Loucy (cell line): ENCODE measurements around the gene FKBP1B.
"Not testable (repeated sequence)": the region's sequence is repeated elsewhere in the genome, so short reads cannot be mapped to it uniquely, and the experiment has no call there.

ENCODE experiments used
- H2AFZ ChIP-seq: fragments of 200-600 bp; sonication (generic); 2 replicates; pipeline ENCODE4 v1.6.0; 2016; ENCODE audit warnings: antibody characterized with exemption, mild to moderate bottlenecking, low read length, moderate library complexity
- H3F3A ChIP-seq: fragments of 200-600 bp; 2 replicates; pipeline ENCODE4 v1.6.0; 2016; ENCODE audit warnings: antibody characterized with exemption, low read depth, mild to moderate bottlenecking
- H3K27me3 ChIP-seq: fragments of 200-600 bp; sonication (generic); 2 replicates; pipeline ENCODE4 v1.6.1; 2014; ENCODE audit warnings: low read length, mild to moderate bottlenecking; ENCODE audit not compliant: insufficient read depth, poor library complexity, severe bottlenecking
- H3K36me3 ChIP-seq: fragments of 200-600 bp; sonication (generic); 2 replicates; pipeline ENCODE4 v1.6.1; 2016; ENCODE audit warnings: low read length; ENCODE audit not compliant: insufficient read depth
- H3K4me1 ChIP-seq: fragments of 200-600 bp; sonication (generic); 2 replicates; pipeline ENCODE4 v1.5.1; 2014; ENCODE audit warnings: low read length, mild to moderate bottlenecking; ENCODE audit not compliant: insufficient read depth, poor library complexity, severe bottlenecking
- H3K4me2 ChIP-seq: fragments of 200-600 bp; sonication (generic); 2 replicates; pipeline ENCODE4 v1.6.0; 2014; ENCODE audit warnings: antibody characterized with exemption, low read length, low read depth, mild to moderate bottlenecking; ENCODE audit not compliant: poor library complexity, severe bottlenecking
- H3K4me3 ChIP-seq: fragments of 200-600 bp; sonication (generic); 2 replicates; pipeline ENCODE4 v1.5.1; 2014; ENCODE audit warnings: low read length, mild to moderate bottlenecking, mixed read lengths; ENCODE audit not compliant: poor library complexity, severe bottlenecking
- H3K79me2 ChIP-seq: fragments of 200-600 bp; sonication (generic); 2 replicates; pipeline ENCODE4 v1.6.1; 2014; ENCODE audit warnings: low read length; ENCODE audit not compliant: insufficient read depth
- H3K9ac ChIP-seq: fragments of 200-600 bp; sonication (generic); 2 replicates; pipeline ENCODE4 v1.6.0; 2014; ENCODE audit warnings: mild to moderate bottlenecking, low read depth, low read length, moderate library complexity; ENCODE audit not compliant: poor library complexity, severe bottlenecking
- H3K9me2 ChIP-seq: fragments of 200-600 bp; sonication (generic); replicated peaks from 2 replicates; pipeline ENCODE4 v1.6.1; 2016; ENCODE audit warnings: low read depth, low read length, mixed read lengths
- H3K9me3 ChIP-seq: fragments of 200-600 bp; sonication (generic); 2 replicates; pipeline ENCODE4 v1.6.1; 2014; ENCODE audit warnings: mild to moderate bottlenecking, antibody characterized with exemption, low read length, low read depth; ENCODE audit not compliant: insufficient read depth
- H4K20me1 ChIP-seq: fragments of 200-600 bp; sonication (generic); 2 replicates; pipeline ENCODE4 v1.6.0; 2014; ENCODE audit warnings: antibody characterized with exemption, low read length, mild to moderate bottlenecking; ENCODE audit not compliant: insufficient read depth, poor library complexity, severe bottlenecking
- CTCF ChIP-seq: fragments of 200-600 bp; sonication (generic); conservative IDR thresholded peaks from 2 replicates; pipeline ENCODE4 v1.5.1; 2014; ENCODE audit warnings: mild to moderate bottlenecking, antibody characterized with exemption, low read length
- EZH2phosphoT487 ChIP-seq: fragments of 200-600 bp; IDR thresholded peaks from 2 replicates; pipeline ENCODE4 v1.6.1; 2018; ENCODE audit warnings: antibody characterized with exemption, mild to moderate bottlenecking, moderate library complexity, borderline replicate concordance

The FKBP1B gene

GRCh38 chr2:24011250-24012104 is 38.1 kb upstream of the FKBP1B start:
- peak overlapping the region; percentile 49 for H3K4me2 ChIP-seq
- no peaks in the 10 kb centered on the region for H3K9me3 ChIP-seq
- no peaks in the 10 kb centered on the region for H3K79me2 ChIP-seq
- H3K27me3 ChIP-seq = no peaks in the 10 kb centered on the region
- no peak overlapping the region for H3K9ac ChIP-seq
- H2AFZ ChIP-seq = no peak overlapping the region; the same call in 1 of the 2 replicates
- peaks cover 8% of the 10 kb centered on the region for H3K4me1 ChIP-seq
- no peaks in the 10 kb centered on the region for H3K36me3 ChIP-seq
- TF ChIP-seq EZH2phosphoT487 (no peak), CTCF (no peak)
- H3F3A ChIP-seq = no peaks in the 10 kb centered on the region
- no peaks in the 10 kb centered on the region for H4K20me1 ChIP-seq
- no peak overlapping the region for H3K4me3 ChIP-seq
- no peaks in the 10 kb centered on the region for H3K9me2 ChIP-seq

- Histone ChIP-seq H4K20me1 (no peaks in the 10 kb centered on the region), H3K9ac (no peak overlapping the region), H3K27me3 (no peaks in the 10 kb centered on the region), H3K9me2 (no peaks in the 10 kb centered on the region), H3F3A (no peaks in the 10 kb centered on the region), H3K79me2 (no peaks in the 10 kb centered on the region), H3K4me1 (peaks cover 8% of the 10 kb centered on the region), H3K9me3 (no peaks in the 10 kb centered on the region), H3K4me3 (no peak overlapping the region), H2AFZ (no peak overlapping the region), H3K36me3 (no peaks in the 10 kb centered on the region), H3K4me2 (no peak overlapping the region)
- TF ChIP-seq EZH2phosphoT487 = no peak
- no peak for TF ChIP-seq CTCF
Measured at GRCh38 chr2:24012521-24013188, 36.9 kb upstream of the FKBP1B start.

- H3K4me2 ChIP-seq = not testable (repeated sequence)
Measured at GRCh38 chr2:24014902-24015301, 34.6 kb upstream of the FKBP1B start.

More at GRCh38 chr2:24014902-24015301, 34.6 kb upstream of the FKBP1B start:
- not testable (repeated sequence) for H3K9ac ChIP-seq, H3K9me3 ChIP-seq, H3K79me2 ChIP-seq, H3K27me3 ChIP-seq, H2AFZ ChIP-seq, H3K4me3 ChIP-seq, H3K36me3 ChIP-seq, H3F3A ChIP-seq, H3K4me1 ChIP-seq, H4K20me1 ChIP-seq, H3K9me2 ChIP-seq
